ENCODE results near the gene TADA1.

DNA sequence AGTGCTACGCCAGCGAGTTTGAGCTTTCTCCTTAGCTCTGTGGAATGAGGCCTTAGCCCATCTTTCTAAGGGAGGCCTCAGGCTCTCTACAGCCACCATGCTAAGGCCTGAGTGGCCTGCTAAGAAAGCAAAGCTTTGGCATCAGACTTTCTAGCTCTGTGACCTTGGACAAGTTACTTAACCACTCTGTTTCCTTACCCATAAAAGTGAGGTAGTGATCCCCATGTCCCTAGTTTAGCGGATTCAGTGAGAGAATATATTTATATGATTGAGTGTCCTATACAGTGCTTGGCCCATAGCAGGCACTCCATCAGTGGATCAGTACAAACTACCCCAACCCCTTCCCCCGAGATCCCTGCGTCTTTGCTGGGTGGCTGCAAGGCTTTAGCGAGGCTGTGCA lies 32.7 kb downstream of the TADA1 start:
- TF ChIP-seq POLR2AphosphoS5 (IDR thresholded peaks at IDR 0.05; ENCODE audit: low read depth, low read length) (no peak), RFX5 (IDR thresholded peaks at IDR 0.05; ENCODE audit: low read length) (no peak), YY1 (IDR thresholded peaks at IDR 0.05; ENCODE audit: low read depth) (no peak), FOXJ3 (CRISPR knock-in tag; IDR thresholded peaks at IDR 0.05) (no peak), RCOR1 (IDR thresholded peaks at IDR 0.05; ENCODE audit: low read length) (no peak), NFIC (IDR thresholded peaks at IDR 0.05; ENCODE audit: borderline replicate concordance) (no peak), GABPA (IDR thresholded peaks at IDR 0.05; ENCODE audit: low read depth) (no peak), TAF1 (IDR thresholded peaks at IDR 0.05; ENCODE audit: borderline replicate concordance, low read depth, low read length) (no peak), NRF1 (IDR thresholded peaks at IDR 0.05; ENCODE audit: low read depth, low read length) (no peak), EZH2phosphoT487 (IDR thresholded peaks at IDR 0.05; ENCODE audit: borderline replicate concordance, low read depth) (no peak)
- TF ChIP-seq, protein P1, sequence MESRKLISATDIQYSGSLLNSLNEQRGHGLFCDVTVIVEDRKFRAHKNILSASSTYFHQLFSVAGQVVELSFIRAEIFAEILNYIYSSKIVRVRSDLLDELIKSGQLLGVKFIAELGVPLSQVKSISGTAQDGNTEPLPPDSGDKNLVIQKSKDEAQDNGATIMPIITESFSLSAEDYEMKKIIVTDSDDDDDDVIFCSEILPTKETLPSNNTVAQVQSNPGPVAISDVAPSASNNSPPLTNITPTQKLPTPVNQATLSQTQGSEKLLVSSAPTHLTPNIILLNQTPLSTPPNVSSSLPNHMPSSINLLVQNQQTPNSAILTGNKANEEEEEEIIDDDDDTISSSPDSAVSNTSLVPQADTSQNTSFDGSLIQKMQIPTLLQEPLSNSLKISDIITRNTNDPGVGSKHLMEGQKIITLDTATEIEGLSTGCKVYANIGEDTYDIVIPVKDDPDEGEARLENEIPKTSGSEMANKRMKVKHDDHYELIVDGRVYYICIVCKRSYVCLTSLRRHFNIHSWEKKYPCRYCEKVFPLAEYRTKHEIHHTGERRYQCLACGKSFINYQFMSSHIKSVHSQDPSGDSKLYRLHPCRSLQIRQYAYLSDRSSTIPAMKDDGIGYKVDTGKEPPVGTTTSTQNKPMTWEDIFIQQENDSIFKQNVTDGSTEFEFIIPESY (IDR thresholded peaks at IDR 0.05; ENCODE audit: borderline replicate concordance, low read depth): no peak
- TF ChIP-seq, protein P2, sequence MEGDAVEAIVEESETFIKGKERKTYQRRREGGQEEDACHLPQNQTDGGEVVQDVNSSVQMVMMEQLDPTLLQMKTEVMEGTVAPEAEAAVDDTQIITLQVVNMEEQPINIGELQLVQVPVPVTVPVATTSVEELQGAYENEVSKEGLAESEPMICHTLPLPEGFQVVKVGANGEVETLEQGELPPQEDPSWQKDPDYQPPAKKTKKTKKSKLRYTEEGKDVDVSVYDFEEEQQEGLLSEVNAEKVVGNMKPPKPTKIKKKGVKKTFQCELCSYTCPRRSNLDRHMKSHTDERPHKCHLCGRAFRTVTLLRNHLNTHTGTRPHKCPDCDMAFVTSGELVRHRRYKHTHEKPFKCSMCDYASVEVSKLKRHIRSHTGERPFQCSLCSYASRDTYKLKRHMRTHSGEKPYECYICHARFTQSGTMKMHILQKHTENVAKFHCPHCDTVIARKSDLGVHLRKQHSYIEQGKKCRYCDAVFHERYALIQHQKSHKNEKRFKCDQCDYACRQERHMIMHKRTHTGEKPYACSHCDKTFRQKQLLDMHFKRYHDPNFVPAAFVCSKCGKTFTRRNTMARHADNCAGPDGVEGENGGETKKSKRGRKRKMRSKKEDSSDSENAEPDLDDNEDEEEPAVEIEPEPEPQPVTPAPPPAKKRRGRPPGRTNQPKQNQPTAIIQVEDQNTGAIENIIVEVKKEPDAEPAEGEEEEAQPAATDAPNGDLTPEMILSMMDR (IDR thresholded peaks at IDR 0.05): no peak
- TF ChIP-seq, protein P3, sequence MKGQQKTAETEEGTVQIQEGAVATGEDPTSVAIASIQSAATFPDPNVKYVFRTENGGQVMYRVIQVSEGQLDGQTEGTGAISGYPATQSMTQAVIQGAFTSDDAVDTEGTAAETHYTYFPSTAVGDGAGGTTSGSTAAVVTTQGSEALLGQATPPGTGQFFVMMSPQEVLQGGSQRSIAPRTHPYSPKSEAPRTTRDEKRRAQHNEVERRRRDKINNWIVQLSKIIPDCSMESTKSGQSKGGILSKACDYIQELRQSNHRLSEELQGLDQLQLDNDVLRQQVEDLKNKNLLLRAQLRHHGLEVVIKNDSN (IDR thresholded peaks at IDR 0.05; ENCODE audit: borderline replicate concordance, low read depth): no peak

Measured in SK-N-SH (cell line).